K562 (cell line): ENCODE measurements around the gene ZNF326. TPM values are rescaled to one million over a fixed set of nuclear protein-coding genes. Genes with fewer than 3 reads are reported as not detected.

Source experiments
- ATAC-seq: fragments of 200-7000 bp; cut with Tn5 transposase; 3 replicates; pipeline ENCODE4 v1.9.1; 2020; ENCODE audit warnings: moderate library complexity
- BruUV-seq: library from RNA; stranded (reverse); fragments of 400-500 nt; replicated peaks from 2 replicates; lab custom pipeline; 2021; lab: Mats Ljungman, UMichigan
- CTCF ChIA-PET: fragments of 300-600 bp; formaldehyde crosslinking; extraction: SDS; loops from one replicate; lab custom pipeline; 2021; ENCODE audit warnings: low intra/inter-chr PET ratio; lab: Yijun Ruan, JAX
- POLR2A ChIA-PET: fragments of 300-600, 350-650 bp; sonication (Branson Sonifier 250); formaldehyde crosslinking; extraction: SDS; loops from one replicate; lab custom pipeline; 2021; ENCODE audit warnings: antibody characterized with exemption, inconsistent platforms; lab: Yijun Ruan, JAX
- DNase-seq, 4 experiments: peaks; one replicate each; pipeline versions ENCODE4 v3.0.0 to v3.0.0-alpha.2; 2011 to 2018; ENCODE audit warnings: low spot score in 3 of 4, mixed read lengths in 3 of 4; ENCODE audit errors: extremely low read depth in 1 of 4
- FAIRE-seq: peaks from 2 replicates; lab custom pipeline; 2011; peaks lifted over from hg19 to GRCh38; lab: Jason Lieb, UNC
- H2AFZ ChIP-seq: 2 replicates; pipeline ENCODE4 v1.6.0; 2011; ENCODE audit warnings: low read depth, low read length, control low read depth, inconsistent platforms
- H3K27ac ChIP-seq: fragments of 200-600 bp; 3 replicates; pipeline ENCODE4 v1.8.0; 2011; ENCODE audit warnings: low read depth, mild to moderate bottlenecking, control low read depth, inconsistent platforms, low read length, moderate library complexity, mixed read lengths; ENCODE audit errors: extremely low read depth
- H3K27me3 ChIP-seq, 2 experiments: fragments of 300-600 bp in 1 of 2; 2 replicates in 1 of 2; 3 replicates in 1 of 2; pipeline versions ENCODE4 v1.6.0 to v1.8.0; 2011; ENCODE audit warnings: inconsistent platforms in 2 of 2, low read length in 2 of 2, mild to moderate bottlenecking in 1 of 2, mixed read lengths in 1 of 2, moderate library complexity in 1 of 2; ENCODE audit not compliant: control insufficient read depth in 2 of 2, insufficient read depth in 2 of 2
- H3K36me3 ChIP-seq: fragments of 300-600 bp; 3 replicates; pipeline ENCODE4 v1.8.0; 2011; ENCODE audit warnings: mild to moderate bottlenecking, low read length, inconsistent platforms; ENCODE audit not compliant: control insufficient read depth, insufficient read depth
- H3K4me1 ChIP-seq, 2 experiments: fragments of 200-600 bp in 1 of 2; replicated peaks in 1 of 2; 2 replicates in 1 of 2; 3 replicates in 1 of 2; pipeline versions ENCODE4 v1.5.1 to v1.8.0; 2011; ENCODE audit warnings: inconsistent platforms in 2 of 2, low read length in 2 of 2, mild to moderate bottlenecking in 1 of 2, mixed read lengths in 1 of 2, moderate library complexity in 1 of 2; ENCODE audit not compliant: control insufficient read depth in 2 of 2, insufficient read depth in 2 of 2
- H3K4me2 ChIP-seq: 2 replicates; pipeline ENCODE4 v1.6.1; 2011; ENCODE audit warnings: low read length, control low read depth, inconsistent platforms, mixed read lengths; ENCODE audit not compliant: insufficient read depth
- H3K4me3 ChIP-seq: fragments of 200-600 bp; sonication (generic), shearing (Covaris generic); 2 replicates; pipeline ENCODE4 v1.5.1; 2016; ENCODE audit warnings: control low read depth, inconsistent platforms
- H3K79me2 ChIP-seq: fragments of 200-600 bp; 3 replicates; pipeline ENCODE4 v1.8.0; 2011; ENCODE audit warnings: low read length, inconsistent platforms; ENCODE audit not compliant: control insufficient read depth, insufficient read depth
- H3K9ac ChIP-seq, 2 experiments: 2 replicates each; pipeline versions ENCODE4 v1.6.0 to v1.6.1; 2011; ENCODE audit warnings: low read depth in 2 of 2, low read length in 2 of 2, control low read depth in 1 of 2, inconsistent platforms in 1 of 2, mild to moderate bottlenecking in 1 of 2, mixed read lengths in 1 of 2; ENCODE audit not compliant: insufficient read depth in 1 of 2
- H3K9me1 ChIP-seq: one replicate; pipeline ENCODE4 v1.6.0; 2011; ENCODE audit warnings: inconsistent platforms, mild to moderate bottlenecking, low read length, moderate library complexity; ENCODE audit not compliant: control insufficient read depth, insufficient read depth
- H3K9me3 ChIP-seq: replicated peaks from 2 replicates; pipeline ENCODE4 v1.5.1; 2011; ENCODE audit warnings: low read depth, low read length, inconsistent platforms; ENCODE audit not compliant: control insufficient read depth, insufficient read depth
- H4K20me1 ChIP-seq: replicated peaks from 2 replicates; pipeline ENCODE4 v1.6.1; 2011; ENCODE audit warnings: low read length, inconsistent platforms, mixed read lengths; ENCODE audit not compliant: control insufficient read depth, insufficient read depth
- WGBS: fragments of 100-300 bp; shearing (Covaris generic); methylation state at CpG from one replicate; pipeline ENCODE4 v1.1.6; 2016; ENCODE audit warnings: low coverage, mixed read lengths; ENCODE audit not compliant: insufficient coverage; ENCODE audit errors: missing lambda C conversion rate; 5-methylcytosine and 5-hydroxymethylcytosine counted together
- in situ Hi-C: fragments of 300-500 bp; cut with MboI; formaldehyde crosslinking; loops from 4 replicates; pipeline ENCODE4 v1.15.0; 2018; ENCODE audit warnings: inconsistent platforms, mixed read lengths
- intact Hi-C: fragments of 100-400 bp; cut with micrococcal nuclease; formaldehyde crosslinking; loops from 2 replicates; pipeline ENCODE4 v1.14.2; 2022
- polyA plus RNA-seq, 8 experiments: library from polyadenylated mRNA; depleted of rRNA in 4 of 8; stranded (reverse) in 5 of 8; unstranded in 3 of 8; fragments of >200 nt; fragmentation: Nextera tagmentation in 2 of 8; fragmentation: Illumina TruSeq in 1 of 8; extraction: Ambion mirVana in 2 of 8; extraction: Trizol in 1 of 8; gene quantifications; 2 replicates each; pipeline versions ENCODE4 v1.2.1 to v1.2.3, GENCODE V29; 2011 to 2014; ENCODE audit warnings: inconsistent platforms in 1 of 8, missing spikeins in 1 of 8
- total RNA-seq, 7 experiments: library from RNA; depleted of rRNA in 6 of 7; stranded (reverse); fragments of >200 nt in 6 of 7; fragmentation: Illumina TruSeq in 2 of 7; extraction: Trizol in 2 of 7; gene quantifications; 2 replicates each; pipeline versions ENCODE4 v1.2.1 to v1.2.3, GENCODE V29; 2011 to 2021; ENCODE audit warnings: low replicate concordance in 1 of 7
- TF ChIP-seq, protein P1 (sequence below): fragments of 250-450 bp; sonication (Bioruptor Pico); IDR thresholded peaks from 2 replicates; pipeline ENCODE4 v1.4.0; 2020; ENCODE audit warnings: mild to moderate bottlenecking, moderate library complexity
- TF ChIP-seq, protein P2 (sequence below): IDR thresholded peaks from 3 replicates; pipeline ENCODE4 v1.6.1; 2011; ENCODE audit warnings: borderline replicate concordance, mild to moderate bottlenecking; ENCODE audit not compliant: insufficient read length, insufficient read depth

Gene ZNF326
- total and polyA plus RNA-seq, 9 of the 15 experiments (the other 6 are each of a cell fraction or from before 2014, with no cell fraction given) = 7.2 to 33.2 (median 20.1) TPM

DNA sequence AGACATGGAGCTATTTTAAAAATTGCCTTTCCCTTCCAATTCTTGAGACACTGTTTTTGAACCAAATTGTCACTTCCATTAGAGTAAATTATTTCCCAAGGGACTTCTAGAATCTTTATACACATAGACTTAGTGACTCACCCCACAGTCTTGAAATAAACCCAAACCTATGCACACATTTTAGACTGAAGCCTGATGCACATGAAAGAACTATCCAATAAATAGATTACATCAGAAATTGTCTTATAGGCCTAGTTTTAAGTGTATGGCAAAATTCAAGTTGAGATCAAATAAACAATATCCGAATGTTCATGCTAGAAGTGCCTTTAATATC lies 32.2 kb upstream of the ZNF326 start:
- H3K9ac ChIP-seq = no peak overlapping the region
- FAIRE-seq (no peak), ATAC-seq (no peak), DNase-seq (no peak)
- ChIA-PET CTCF (no interaction called here), POLR2A (interaction anchor here (1.5 kb wide), 1 partner anchor 9 kb away, joined by 5 read pairs; no protein-coding TSS in a partner anchor)
- no peaks in the 10 kb centered on the region for H3K9me3 ChIP-seq
- no peaks in the 10 kb centered on the region for H3K79me2 ChIP-seq
- no peaks in the 10 kb centered on the region for H3K27me3 ChIP-seq
- WGBS = 28% methylated on average over 1 of the region's 1 CpG
- in situ Hi-C loops (no loop called here), intact Hi-C loops (no loop called here)
- no peak overlapping the region for H2AFZ ChIP-seq
- TF ChIP-seq, protein P1, sequence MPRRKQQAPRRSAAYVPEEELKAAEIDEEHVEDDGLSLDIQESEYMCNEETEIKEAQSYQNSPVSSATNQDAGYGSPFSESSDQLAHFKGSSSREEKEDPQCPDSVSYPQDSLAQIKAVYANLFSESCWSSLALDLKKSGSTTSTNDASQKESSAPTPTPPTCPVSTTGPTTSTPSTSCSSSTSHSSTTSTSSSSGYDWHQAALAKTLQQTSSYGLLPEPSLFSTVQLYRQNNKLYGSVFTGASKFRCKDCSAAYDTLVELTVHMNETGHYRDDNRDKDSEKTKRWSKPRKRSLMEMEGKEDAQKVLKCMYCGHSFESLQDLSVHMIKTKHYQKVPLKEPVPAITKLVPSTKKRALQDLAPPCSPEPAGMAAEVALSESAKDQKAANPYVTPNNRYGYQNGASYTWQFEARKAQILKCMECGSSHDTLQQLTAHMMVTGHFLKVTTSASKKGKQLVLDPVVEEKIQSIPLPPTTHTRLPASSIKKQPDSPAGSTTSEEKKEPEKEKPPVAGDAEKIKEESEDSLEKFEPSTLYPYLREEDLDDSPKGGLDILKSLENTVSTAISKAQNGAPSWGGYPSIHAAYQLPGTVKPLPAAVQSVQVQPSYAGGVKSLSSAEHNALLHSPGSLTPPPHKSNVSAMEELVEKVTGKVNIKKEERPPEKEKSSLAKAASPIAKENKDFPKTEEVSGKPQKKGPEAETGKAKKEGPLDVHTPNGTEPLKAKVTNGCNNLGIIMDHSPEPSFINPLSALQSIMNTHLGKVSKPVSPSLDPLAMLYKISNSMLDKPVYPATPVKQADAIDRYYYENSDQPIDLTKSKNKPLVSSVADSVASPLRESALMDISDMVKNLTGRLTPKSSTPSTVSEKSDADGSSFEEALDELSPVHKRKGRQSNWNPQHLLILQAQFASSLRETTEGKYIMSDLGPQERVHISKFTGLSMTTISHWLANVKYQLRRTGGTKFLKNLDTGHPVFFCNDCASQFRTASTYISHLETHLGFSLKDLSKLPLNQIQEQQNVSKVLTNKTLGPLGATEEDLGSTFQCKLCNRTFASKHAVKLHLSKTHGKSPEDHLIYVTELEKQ (CRISPR knock-in tag) = no peak
- TF ChIP-seq, protein P2, sequence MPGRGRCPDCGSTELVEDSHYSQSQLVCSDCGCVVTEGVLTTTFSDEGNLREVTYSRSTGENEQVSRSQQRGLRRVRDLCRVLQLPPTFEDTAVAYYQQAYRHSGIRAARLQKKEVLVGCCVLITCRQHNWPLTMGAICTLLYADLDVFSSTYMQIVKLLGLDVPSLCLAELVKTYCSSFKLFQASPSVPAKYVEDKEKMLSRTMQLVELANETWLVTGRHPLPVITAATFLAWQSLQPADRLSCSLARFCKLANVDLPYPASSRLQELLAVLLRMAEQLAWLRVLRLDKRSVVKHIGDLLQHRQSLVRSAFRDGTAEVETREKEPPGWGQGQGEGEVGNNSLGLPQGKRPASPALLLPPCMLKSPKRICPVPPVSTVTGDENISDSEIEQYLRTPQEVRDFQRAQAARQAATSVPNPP = no peak
- no TSS peak for BruUV-seq
- no peak overlapping the region for H3K27ac ChIP-seq
- no peaks in the 10 kb centered on the region for H4K20me1 ChIP-seq
- no peaks in the 10 kb centered on the region for H3K36me3 ChIP-seq
- no peak overlapping the region for H3K4me3 ChIP-seq
- no peaks in the 10 kb centered on the region for H3K9me1 ChIP-seq
- H3K4me1 ChIP-seq = no peaks in the 10 kb centered on the region; a peak in 2 of 5 replicates
- H3K4me2 ChIP-seq = no peak overlapping the region
